ENCODE measurements around the gene TMEM132D.

GRCh38 chr12:129613314-129613713 lies 290.5 kb downstream of the TMEM132D start:
- TF ChIP-seq, protein P1, sequence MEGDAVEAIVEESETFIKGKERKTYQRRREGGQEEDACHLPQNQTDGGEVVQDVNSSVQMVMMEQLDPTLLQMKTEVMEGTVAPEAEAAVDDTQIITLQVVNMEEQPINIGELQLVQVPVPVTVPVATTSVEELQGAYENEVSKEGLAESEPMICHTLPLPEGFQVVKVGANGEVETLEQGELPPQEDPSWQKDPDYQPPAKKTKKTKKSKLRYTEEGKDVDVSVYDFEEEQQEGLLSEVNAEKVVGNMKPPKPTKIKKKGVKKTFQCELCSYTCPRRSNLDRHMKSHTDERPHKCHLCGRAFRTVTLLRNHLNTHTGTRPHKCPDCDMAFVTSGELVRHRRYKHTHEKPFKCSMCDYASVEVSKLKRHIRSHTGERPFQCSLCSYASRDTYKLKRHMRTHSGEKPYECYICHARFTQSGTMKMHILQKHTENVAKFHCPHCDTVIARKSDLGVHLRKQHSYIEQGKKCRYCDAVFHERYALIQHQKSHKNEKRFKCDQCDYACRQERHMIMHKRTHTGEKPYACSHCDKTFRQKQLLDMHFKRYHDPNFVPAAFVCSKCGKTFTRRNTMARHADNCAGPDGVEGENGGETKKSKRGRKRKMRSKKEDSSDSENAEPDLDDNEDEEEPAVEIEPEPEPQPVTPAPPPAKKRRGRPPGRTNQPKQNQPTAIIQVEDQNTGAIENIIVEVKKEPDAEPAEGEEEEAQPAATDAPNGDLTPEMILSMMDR (IDR thresholded peaks at IDR 0.05) = no peak
- no peak for TF ChIP-seq POLR2AphosphoS5 (IDR thresholded peaks at IDR 0.05)
- TF ChIP-seq POLR2A (IDR thresholded peaks at IDR 0.05; ENCODE audit: low read depth) = no peak
- TF ChIP-seq EP300 (IDR thresholded peaks at IDR 0.05) = no peak
